Muscle of back (tissue), 11 donors: ENCODE measurements around the gene ATP10D. TPM values are rescaled to one million over a fixed set of nuclear protein-coding genes. Genes with fewer than 3 reads are reported as not detected.
"Not testable (repeated sequence)": the region's sequence is repeated elsewhere in the genome, so short reads cannot be mapped to it uniquely, and the experiment has no call there.

ENCODE experiments used
- DNase-seq, 3 donors: peaks; one replicate each; pipeline versions ENCODE4 v3.0.0 to v3.0.0-alpha.2; 2013
- polyA plus RNA-seq, 10 donors: library from polyadenylated mRNA; unstranded; fragments of 120-200 nt; gene quantifications; one replicate each; pipeline ENCODE4 v1.2.1, GENCODE V29; 2013; ENCODE audit not compliant: insufficient read length in 10 of 10

Gene ATP10D
- polyA plus RNA-seq, 10 donors = 8.4 to 18.1 (median 12.3) TPM

DNA sequence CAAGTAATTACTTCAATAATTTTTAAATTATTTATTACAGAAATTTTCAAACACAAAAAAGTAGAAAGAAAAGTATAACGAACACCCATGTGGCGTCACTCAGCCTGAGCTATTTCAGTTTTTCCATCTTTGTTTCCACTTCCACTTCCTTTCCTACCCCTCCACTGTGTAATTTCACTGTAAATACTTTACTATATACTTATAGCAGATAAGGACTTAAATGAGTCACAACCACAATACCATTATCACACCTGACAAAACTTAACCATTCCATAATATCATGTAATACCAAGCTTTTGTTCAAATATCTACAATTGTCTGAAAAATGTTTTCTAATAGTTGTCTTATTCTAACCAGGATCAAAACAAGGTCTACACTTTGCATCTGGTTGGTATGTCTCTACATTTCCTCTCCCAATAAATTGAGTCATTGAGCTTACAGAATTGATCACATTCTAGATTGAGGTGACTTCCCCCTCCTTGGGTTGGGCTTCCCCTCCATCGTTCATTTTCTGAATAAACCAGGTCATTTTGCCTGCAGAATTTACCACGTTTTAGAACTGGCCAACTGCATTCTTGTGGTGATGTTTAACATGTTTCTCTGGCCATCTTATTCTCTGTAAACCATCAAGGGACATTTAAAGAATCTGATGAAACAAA, 48.7 kb downstream of the ATP10D start:
- DNase-seq = no peak

DNA sequence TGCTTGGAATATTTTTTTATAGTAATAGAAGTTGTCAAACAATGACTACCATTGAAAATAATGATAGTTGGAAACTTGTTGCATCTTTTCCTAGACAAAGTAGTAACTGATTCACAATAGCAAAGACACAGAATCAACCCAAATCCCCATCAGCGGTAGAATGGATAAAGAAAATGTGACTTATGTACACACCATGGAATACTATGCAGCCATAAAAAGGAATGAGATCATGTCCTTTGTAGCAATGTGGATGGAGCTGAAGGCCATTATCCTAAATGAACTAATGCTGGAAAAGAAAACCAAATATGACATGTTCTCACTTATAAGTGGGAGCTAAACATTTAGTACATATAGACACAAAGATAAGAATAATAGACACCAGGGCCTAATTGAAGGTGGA, 49.7 kb downstream of the ATP10D start:
- no peak for DNase-seq

DNA sequence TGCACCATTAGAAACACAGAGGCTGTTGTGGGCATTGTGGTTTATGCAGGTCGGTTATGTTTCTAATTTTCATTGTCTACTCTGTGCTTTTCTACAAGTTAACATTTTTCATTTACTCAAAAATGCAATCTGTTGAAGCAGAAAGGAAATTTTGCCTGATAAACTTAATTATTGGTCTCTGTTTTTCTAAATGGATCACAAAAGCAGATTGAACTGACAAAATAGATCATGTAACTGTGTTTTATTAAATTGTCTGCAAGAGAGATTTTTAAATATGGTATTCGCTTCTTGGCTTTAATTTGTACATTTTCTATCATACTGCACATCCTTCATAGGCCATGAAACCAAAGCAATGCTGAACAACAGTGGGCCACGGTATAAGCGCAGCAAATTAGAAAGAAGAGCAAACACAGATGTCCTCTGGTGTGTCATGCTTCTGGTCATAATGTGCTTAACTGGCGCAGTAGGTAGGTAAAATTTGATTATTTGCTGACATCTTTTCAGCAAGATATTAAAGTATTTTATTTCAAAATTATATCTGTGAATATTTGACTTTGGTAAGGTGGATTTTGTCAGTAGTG, 50.6 kb downstream of the ATP10D start:
- no peak for DNase-seq

DNA sequence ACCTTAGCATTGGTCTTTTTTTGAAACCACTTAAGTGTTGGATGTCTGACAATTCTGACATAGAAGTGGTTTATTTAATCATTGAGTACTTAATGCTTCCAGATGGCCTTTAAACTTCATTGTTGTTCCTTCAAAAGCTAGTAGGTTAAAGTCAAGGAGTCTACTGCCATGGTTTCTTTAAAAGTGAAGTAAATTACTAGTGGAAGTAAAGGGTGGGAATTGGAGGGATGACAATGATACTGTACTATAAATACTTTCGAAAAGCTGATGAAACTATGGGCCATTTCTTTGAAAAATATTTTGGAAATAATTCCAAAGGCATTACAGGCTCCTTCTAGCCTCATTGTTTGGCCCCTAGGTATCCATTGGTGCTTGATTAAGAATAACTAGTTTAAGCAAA, 51.9 kb downstream of the ATP10D start:
- no peak for DNase-seq

DNA sequence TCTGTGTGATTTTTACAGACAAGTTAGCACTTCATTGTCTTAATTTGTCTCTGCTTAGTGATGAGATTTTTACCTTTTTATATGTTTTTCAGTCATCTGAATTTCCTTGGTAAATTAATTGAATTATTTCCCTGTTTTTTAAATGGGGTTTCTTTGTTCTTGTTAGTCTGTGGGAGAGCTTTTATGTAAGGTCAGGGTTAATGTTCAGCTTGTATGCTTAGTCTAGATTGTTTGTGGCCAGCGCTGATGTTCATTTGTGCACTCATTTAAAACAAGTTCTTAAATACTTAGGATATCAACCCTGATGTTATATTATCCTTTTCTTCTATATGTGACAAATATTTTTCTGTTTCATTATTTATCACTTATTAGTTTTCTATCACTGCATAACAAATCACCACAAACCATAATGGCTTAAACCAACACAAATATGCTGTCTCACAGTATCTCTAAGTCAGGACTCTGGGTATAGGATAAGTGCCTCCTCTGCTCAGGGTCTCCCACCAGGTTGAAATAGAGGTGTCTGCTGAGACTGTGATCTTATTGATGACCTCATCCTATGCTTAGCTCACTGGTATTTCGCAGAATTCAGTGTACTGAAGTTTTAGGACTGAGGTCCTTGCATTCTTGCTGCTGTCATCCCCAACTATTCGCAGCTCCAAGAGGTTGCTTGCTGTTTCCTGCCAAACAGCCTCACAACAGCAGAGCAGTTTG, 53.2 kb downstream of the ATP10D start:
- no peak for DNase-seq

DNA sequence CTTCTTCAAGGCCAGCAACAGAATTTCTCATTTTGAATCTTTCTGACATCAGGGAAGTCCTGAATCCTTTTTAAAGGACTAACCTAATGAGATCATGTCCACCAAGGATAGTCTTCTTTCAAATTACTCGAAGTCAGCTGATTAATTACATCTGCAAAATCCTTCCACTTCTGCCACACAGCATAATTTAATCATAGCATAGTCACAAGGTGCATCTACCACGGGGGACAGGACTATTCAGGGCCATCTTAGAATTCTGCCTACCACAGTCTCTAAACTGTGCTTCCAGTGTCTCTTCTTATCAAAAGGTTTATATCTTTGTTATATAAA, 53.7 kb downstream of the ATP10D start:
- DNase-seq = no peak

DNA sequence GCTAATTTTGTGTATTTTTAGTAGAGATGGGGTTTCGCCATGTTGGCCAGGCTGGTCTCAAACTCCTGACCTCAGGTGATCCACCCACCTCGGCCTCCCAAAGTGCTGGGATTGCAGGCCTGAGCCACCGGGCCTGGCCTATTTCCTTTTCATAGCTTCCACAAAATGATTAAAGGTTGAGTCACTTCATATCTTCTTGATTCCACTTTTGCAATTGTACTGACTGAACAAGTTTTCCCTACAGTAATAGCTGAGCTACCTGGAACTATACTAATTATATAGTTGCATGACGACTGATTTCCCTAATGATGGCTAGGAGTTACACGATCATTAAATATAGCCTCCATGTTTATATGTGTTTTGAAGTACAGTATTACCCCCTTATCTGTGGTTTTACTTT, 57.6 kb downstream of the ATP10D start:
- not testable (repeated sequence) for DNase-seq

DNA sequence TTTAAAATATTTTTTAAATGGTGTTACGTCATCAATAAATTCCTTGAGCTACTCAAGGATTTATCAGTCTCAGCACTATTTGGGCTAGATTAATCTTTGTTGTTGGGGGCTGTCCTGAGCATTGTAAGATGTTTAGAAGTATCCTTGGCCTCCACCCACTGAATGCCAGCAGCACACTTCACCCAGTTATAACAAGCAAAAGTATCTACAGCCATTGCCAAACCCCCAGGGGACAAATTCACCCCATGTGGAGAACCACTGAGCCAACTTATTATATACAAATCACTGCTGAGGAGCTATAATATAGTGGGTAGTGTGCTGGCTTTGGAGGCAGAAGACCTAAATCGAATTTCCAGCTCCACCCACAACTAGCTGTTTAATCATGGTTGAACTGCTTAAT, 58.3 kb downstream of the ATP10D start:
- DNase-seq = no peak

DNA sequence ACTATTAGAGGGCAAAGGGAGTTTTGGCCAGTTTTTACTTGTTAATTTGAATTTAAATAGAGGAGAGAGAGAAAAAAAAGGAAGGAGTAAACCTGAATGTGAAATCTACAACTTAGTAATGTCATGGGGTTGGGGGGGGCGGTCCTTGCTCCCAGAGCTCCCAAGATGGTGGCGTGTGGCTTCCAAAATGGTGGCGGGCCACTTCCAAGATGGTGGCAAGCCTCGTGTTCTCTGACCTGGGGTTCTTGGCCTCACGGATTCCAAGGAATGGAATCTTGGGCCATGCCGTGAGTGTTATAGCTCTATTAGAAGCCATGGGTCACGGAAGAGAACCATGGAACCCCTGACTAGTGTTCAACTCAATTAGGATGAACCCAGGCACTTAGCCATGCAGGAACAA, 65.3 kb downstream of the ATP10D start:
- DNase-seq = not testable (repeated sequence)

DNA sequence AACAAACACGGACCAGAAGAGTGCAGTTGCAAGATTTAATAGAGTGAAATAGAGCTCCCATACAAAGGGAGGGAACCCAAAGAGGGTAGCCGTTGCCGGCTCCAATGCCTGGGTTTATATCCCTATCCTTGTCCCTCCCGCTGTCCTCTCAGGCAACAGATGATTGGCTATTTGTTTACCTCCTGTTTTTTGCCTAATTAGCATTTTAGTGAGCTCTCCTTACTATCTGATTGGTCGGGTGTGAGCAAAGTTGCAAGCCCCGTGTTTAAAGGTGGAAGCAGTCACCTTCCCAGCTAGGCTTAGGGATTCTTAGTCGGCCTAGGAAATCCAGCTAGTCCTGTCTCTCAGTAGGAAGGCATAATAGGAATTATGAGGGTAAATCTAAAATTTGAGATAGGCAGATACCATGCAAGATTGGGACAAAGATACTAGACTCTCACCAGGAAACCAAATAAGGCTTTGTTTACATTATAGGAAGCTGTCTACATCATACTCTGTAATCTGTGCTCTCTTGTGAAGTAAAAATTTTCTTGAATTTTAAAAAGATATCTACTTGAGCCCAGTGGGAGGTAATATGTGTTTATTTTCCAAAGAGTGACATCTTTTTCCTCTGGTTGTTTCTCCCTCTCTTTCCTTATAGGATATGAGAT, 65.9 kb downstream of the ATP10D start:
- no peak for DNase-seq

DNA sequence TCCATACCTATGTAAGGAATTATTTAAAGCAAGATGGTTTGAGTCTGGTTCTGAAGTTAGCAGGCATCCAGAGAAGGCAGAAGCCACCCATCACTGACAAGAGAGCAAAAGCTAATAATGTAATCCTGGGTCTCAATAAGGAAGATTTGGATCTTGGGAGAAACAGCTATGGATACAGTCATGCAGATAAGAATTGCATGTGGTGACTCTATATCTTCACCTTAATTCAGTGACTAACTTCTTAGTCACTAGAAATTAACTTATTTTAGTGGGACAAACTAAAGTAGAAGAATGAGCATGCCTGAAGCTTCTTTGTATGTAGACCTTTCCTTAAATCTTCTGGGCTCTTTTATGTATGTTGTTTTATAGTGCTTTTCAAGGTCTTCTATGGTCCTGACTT, 66.6 kb downstream of the ATP10D start:
- no peak for DNase-seq

DNA sequence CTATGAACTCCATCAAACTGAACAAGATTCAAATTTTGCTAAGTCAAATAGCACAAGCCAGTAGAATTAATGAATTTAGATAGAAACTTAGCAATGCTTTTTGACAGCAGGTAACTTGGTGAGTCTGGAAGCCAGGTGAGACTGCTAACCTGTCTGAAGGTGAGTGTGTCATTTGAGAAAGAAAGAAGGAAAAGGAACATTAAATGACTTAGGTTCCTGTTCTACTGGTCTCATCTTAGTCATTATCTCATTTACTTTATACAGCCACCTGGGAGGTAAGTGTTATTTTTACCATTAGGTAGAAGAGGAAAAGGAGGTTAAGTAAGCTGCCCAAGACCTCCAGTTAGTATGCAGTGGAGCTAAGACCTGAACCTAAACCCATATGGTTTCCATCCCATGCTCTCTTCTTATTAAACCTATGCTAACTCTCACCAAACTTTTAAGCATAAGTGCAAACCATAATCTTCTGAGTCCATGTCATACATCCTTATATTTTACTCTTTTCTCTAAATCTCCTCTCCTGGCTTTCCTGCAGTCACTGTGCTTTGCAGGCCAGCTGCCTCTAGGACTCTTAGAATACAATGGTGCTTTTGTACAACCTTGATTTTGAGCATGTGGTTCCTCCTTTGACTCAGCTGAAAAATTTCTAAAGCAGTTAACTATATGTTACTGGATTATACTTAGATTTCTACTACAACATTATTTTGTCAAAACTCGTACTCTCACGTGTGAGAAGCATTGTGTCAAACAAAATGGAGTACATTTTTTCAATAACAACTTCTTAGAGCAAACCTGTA, 68.5 kb downstream of the ATP10D start:
- DNase-seq = no peak

DNA sequence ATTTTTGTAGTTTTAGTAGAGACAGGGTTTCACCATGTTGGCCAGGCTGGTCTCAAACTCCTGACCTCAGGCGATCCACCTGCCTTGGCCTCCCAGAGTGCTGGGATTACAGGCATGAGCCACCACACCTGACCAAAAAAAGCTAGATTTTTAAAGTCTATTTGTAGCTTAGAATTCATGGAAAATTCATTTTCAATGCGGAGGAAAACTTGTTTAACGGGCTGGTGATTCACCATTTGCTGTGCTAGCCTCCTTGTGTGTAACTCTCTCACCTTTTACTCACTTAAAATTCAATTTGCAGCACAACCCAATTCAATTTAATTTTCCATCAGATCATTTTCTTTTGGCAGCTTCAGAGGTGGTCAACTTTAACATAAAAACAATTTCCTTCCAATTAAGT, 70.8 kb downstream of the ATP10D start:
- not testable (repeated sequence) for DNase-seq

DNA sequence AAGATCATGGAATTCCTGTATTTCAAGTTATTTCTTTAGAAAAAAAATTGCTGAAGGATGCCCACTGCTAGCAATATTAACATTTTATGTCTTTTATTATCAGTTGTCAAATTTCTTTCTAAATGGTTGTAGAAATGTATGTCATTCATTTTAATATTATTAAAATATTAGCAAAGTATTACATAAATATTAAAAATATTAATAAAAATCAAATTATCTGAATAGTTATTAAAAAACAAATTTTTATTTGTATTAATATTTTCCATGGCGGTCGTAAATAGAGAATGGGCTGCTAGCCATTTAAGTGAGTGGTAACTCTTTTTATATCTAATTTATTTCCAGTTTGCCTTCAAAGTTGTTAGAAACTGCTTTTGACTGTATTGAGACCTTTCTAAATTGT, 72.2 kb downstream of the ATP10D start:
- DNase-seq = no peak

DNA sequence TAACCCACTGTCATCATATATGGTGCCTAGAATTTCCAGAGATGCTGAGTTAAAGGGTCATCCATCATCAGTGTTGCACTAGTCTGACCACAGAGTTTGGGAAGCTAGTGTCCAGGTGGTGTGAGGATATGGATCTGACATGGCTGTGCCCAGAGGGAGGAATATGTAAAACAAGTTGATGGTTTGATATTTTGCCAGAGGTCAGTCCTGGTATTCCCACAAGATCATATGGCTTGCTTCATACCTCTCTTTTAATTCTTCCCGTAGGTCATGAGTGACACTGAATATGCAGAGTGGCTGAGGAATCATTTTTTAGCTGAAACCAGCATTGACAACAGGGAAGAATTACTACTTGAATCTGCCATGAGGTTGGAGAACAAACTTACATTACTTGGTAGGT, 75.6 kb downstream of the ATP10D start:
- no peak for DNase-seq

DNA sequence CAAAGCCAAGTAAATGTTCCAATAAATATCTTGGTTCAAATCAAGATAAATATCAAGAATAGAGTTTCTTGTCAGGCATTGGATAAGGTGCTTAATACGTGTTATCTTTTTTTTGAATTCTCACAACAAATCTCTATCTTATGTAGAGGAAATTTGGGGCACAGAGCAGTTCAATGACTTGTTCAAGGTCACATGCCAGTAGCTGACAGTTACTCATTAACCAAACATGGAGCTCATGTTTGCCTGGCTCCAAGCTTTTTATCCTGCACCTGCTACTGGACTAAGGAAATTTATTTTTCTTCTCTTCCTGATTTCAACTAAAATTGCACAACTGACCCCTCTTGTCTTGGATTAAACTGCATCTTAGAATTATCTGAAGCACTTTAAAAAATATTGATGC, 76.3 kb downstream of the ATP10D start:
- DNase-seq = no peak

DNA sequence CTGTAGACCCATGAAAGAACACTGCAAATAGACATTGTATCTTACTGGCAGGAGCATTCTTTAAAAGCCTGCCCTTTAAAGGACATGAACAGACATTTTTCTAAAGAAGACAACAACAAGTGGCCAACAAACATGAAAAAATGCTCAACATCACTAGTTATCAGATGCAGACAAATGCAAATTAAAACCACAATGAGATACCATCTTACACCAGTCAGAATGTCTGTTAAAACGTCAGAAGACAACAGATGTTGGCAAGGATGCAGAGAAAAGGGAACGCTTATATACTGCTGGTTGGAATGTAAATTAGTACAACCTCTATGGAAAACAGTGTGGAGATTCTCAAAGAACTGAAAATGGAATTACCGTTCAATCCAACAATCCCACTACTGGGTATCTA, 77.2 kb downstream of the ATP10D start:
- DNase-seq = no peak

DNA sequence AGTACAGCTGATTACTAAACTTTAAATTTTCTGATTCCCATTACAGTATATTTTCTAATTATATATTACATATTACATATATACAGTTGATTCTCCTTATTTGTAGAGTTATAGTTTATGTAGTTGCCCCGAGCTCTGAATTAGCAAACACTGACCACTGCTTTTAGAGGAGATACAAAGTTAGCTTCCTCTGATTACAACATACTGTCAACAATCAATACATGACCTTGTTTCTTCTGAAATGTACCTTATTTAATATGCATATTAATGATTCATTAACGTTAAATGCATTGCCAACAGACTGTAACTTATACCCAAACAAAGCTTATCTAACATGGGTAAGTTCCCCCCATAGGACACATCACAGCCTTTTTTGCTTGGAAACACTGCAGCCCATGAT, 81.5 kb downstream of the ATP10D start:
- no peak for DNase-seq

DNA sequence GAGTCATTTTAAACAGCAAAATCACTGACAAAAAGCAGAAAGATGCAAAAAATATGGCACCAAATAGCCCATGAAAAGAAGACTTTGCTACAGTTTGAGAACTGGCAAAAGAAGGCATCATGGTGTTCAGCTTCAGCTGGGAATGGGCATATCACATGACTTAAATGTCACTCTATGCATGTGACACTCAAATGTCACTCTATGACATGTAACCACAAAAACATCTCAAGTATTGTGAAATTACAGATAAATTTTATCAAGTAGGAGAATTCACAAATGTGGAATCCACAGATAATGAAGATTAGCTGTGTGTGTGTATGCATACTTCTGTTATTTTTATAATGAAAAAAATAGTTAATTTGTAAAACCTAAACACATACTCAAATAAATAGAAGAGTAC, 81.9 kb downstream of the ATP10D start:
- DNase-seq = no peak

DNA sequence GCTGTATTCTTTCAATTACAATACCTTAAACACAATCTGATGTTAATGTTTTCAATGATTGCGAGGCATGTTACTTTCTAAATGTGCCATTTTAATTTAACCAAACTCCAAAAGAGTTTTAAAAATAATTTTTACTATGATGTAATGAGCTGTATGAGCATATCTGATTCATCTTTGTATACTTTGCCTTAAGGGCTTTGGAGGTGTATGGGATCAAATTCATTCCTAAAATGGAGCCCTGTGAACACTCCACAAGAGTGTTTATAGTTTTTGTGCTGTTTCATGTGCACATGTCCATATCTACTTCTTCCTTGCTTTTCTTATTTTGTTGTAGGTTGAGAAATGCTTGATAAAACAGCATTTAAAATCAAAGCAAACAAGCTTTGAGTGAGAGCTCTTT, 82.4 kb downstream of the ATP10D start:
- DNase-seq = no peak

DNA sequence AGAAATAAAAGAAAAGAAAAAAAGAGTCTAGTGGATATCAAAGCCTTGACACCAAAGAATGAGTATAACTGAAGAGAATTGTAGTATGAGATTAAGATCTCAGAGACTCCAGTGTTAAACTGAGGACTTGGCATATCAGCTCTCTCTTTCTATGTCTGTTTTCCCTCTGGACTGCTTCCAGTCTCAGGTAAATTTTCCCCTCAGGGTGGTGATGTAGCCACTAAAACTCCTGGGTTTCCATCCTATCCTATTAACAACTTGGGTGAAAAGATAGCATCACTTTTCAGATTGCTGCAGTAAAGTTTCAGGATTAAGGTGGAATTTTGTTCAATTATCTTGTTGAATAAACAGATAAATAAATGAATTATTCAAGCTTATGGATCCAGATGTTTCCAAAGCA, 85.7 kb downstream of the ATP10D start:
- DNase-seq = no peak

DNA sequence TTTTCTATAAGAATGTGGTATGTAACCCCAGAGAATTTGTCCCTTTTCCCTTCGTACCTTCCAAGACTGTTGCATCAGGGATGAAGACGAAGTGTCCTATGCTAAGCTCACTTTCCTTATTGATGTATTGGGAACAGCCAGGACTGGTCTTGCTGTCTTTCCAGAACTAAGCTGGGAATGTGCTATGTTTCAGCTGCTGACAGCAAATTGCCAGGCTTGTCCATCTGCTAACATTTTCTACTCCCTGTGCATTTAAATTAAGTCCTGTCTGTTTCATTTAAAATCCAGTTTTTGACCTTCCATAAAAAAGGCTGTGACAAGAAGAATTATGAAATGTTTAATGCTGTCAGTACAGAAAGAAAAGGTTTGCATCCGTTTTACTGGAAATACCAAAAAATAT, 87.9 kb downstream of the ATP10D start:
- DNase-seq = no peak
